ENCODE measurements around the gene WDR83. TPM values are rescaled to one million over a fixed set of nuclear protein-coding genes. Genes with fewer than 3 reads are reported as not detected.
A peak's percentile ranks its signal among the peaks of the same experiment; 100 is the strongest.

The WDR83 gene
- total and polyA plus RNA-seq, 10 of the 15 experiments (the other 5 are each of a cell fraction or from before 2014, with no cell fraction given): 0.58 to 17.7 (median 10.8) TPM

DNA sequence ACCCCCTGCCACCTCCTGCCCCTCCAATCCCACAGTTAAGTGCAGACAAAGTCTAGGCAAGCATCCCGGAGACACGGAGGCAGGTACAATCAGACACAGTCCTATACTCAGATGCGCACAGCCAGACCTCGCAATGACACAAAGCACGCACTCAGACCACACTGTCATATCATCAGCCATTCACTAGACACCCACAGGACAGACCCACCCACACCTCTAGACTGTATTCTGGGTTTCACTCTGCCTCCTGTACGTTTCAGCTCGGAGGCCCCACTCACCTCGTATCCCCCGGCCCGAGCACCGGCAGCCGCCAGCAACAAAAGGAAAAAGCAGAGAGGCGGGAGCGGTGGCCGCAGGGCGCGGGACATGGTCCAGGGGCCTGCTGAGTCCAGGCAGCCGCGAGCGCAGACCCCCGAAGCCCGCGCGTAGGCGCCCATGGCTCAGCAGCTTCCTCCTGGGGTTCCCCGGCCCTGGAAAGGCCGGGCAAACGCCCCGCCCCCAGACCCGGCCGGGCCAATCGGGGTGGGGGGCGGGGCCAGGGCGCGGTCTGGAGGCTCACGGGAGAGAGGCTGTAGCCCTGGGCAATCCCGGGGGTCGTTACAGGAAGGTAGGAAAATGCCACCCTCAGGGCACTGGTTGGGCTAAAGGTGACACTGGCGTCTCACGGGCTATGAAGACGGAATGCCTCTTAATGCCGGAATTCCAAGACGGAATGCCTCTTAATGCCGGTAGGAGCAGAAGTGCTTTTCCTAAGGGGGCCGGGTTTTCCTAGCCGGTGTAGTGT, at the start of gene WDR83, which contains the start of gene MAN2B1 (continued):
- TF ChIP-seq ETV6 (conservative IDR thresholded peaks at IDR 0.05 in 1 of 2, IDR thresholded peaks at IDR 0.05 in 1 of 2; ENCODE audit: borderline replicate concordance in 1 of 2, low read depth in 1 of 2) (no peak), ZBED1 (IDR thresholded peaks at IDR 0.05; ENCODE audit: borderline replicate concordance) (no peak), YBX1 (IDR thresholded peaks at IDR 0.05) (no peak), MTA2 (IDR thresholded peaks at IDR 0.05; ENCODE audit: low read depth) (no peak), HDAC2 (IDR thresholded peaks at IDR 0.05) (no peak), ZNF622 (IDR thresholded peaks at IDR 0.05) (no peak), RAD21 (IDR thresholded peaks at IDR 0.05; ENCODE audit: insufficient read depth, low read depth, low read length) (no peak), NR2C2 (IDR thresholded peaks at IDR 0.05; ENCODE audit: borderline replicate concordance, control insufficient read depth, insufficient read length, low read depth) (no peak), NR2C1 (IDR thresholded peaks at IDR 0.05) (no peak), PAX5 (IDR thresholded peaks at IDR 0.05; ENCODE audit: borderline replicate concordance, low read depth, low read length) (no peak), RFX5 (IDR thresholded peaks at IDR 0.05; ENCODE audit: low read depth, low read length) (no peak), ZNF217 (IDR thresholded peaks at IDR 0.05) (no peak), BRCA1 (IDR thresholded peaks at IDR 0.05; ENCODE audit: low read depth, low read length) (no peak), CREM (IDR thresholded peaks at IDR 0.05; ENCODE audit: low read depth) (0 out of 2 replicates have a peak, but pooled peaks have one; percentile 20), WRNIP1 (IDR thresholded peaks at IDR 0.05; ENCODE audit: borderline replicate concordance, low read depth, low read length) (no peak), MYC (IDR thresholded peaks at IDR 0.05; ENCODE audit: insufficient read depth, insufficient read length, insufficient replicate concordance, low read length, severe bottlenecking) (no peak), NFXL1 (IDR thresholded peaks at IDR 0.05; ENCODE audit: borderline replicate concordance) (no peak)
- TF ChIP-seq, protein P1, sequence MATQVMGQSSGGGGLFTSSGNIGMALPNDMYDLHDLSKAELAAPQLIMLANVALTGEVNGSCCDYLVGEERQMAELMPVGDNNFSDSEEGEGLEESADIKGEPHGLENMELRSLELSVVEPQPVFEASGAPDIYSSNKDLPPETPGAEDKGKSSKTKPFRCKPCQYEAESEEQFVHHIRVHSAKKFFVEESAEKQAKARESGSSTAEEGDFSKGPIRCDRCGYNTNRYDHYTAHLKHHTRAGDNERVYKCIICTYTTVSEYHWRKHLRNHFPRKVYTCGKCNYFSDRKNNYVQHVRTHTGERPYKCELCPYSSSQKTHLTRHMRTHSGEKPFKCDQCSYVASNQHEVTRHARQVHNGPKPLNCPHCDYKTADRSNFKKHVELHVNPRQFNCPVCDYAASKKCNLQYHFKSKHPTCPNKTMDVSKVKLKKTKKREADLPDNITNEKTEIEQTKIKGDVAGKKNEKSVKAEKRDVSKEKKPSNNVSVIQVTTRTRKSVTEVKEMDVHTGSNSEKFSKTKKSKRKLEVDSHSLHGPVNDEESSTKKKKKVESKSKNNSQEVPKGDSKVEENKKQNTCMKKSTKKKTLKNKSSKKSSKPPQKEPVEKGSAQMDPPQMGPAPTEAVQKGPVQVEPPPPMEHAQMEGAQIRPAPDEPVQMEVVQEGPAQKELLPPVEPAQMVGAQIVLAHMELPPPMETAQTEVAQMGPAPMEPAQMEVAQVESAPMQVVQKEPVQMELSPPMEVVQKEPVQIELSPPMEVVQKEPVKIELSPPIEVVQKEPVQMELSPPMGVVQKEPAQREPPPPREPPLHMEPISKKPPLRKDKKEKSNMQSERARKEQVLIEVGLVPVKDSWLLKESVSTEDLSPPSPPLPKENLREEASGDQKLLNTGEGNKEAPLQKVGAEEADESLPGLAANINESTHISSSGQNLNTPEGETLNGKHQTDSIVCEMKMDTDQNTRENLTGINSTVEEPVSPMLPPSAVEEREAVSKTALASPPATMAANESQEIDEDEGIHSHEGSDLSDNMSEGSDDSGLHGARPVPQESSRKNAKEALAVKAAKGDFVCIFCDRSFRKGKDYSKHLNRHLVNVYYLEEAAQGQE (IDR thresholded peaks at IDR 0.05; ENCODE audit: low read depth, low read length): no peak
- TF ChIP-seq, protein P2, sequence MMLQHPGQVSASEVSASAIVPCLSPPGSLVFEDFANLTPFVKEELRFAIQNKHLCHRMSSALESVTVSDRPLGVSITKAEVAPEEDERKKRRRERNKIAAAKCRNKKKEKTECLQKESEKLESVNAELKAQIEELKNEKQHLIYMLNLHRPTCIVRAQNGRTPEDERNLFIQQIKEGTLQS (IDR thresholded peaks at IDR 0.05; ENCODE audit: borderline replicate concordance, extremely low read depth, low read depth, low read length): 0 out of 2 replicates have a peak, but pooled peaks have one; percentile 13
- TF ChIP-seq, protein P3, sequence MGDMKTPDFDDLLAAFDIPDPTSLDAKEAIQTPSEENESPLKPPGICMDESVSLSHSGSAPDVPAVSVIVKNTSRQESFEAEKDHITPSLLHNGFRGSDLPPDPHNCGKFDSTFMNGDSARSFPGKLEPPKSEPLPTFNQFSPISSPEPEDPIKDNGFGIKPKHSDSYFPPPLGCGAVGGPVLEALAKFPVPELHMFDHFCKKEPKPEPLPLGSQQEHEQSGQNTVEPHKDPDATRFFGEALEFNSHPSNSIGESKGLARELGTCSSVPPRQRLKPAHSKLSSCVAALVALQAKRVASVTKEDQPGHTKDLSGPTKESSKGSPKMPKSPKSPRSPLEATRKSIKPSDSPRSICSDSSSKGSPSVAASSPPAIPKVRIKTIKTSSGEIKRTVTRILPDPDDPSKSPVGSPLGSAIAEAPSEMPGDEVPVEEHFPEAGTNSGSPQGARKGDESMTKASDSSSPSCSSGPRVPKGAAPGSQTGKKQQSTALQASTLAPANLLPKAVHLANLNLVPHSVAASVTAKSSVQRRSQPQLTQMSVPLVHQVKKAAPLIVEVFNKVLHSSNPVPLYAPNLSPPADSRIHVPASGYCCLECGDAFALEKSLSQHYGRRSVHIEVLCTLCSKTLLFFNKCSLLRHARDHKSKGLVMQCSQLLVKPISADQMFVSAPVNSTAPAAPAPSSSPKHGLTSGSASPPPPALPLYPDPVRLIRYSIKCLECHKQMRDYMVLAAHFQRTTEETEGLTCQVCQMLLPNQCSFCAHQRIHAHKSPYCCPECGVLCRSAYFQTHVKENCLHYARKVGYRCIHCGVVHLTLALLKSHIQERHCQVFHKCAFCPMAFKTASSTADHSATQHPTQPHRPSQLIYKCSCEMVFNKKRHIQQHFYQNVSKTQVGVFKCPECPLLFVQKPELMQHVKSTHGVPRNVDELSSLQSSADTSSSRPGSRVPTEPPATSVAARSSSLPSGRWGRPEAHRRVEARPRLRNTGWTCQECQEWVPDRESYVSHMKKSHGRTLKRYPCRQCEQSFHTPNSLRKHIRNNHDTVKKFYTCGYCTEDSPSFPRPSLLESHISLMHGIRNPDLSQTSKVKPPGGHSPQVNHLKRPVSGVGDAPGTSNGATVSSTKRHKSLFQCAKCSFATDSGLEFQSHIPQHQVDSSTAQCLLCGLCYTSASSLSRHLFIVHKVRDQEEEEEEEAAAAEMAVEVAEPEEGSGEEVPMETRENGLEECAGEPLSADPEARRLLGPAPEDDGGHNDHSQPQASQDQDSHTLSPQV (IDR thresholded peaks at IDR 0.05): no peak
- TF ChIP-seq, protein P4, sequence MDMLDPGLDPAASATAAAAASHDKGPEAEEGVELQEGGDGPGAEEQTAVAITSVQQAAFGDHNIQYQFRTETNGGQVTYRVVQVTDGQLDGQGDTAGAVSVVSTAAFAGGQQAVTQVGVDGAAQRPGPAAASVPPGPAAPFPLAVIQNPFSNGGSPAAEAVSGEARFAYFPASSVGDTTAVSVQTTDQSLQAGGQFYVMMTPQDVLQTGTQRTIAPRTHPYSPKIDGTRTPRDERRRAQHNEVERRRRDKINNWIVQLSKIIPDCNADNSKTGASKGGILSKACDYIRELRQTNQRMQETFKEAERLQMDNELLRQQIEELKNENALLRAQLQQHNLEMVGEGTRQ (IDR thresholded peaks at IDR 0.05; ENCODE audit: borderline replicate concordance, low read depth, low read length): no peak
